Prostate gland (tissue), 2 donors: ENCODE results near the gene SLC17A7. TPM values are rescaled to one million over a fixed set of nuclear protein-coding genes. Genes with fewer than 3 reads are reported as not detected.

Experiments
- DNase-seq: peaks from one replicate; pipeline ENCODE4 v3.0.0-alpha.2; 2019; ENCODE audit warnings: low spot score
- H3K27ac ChIP-seq, 2 donors: fragments of 200-600 bp; sonication (generic); 2 replicates each; pipeline ENCODE4 v1.5.1; 2017 to 2019
- H3K27me3 ChIP-seq: fragments of 200-600 bp; sonication (generic); replicated peaks from 2 replicates; pipeline ENCODE4 v1.5.1; 2019; ENCODE audit not compliant: insufficient read depth
- H3K36me3 ChIP-seq, 2 donors: fragments of 200-600 bp; sonication (generic); 1 replicate in 1 of 2; 2 replicates in 1 of 2; pipeline versions ENCODE4 v1.5.1 to v1.8.1; 2017 to 2019
- H3K4me1 ChIP-seq: fragments of 200-600 bp; sonication (generic); replicated peaks from 2 replicates; pipeline ENCODE4 v1.5.1; 2019
- H3K4me3 ChIP-seq, 2 donors: fragments of 200-600 bp; sonication (generic); 2 replicates each; pipeline ENCODE4 v1.5.1; 2017 to 2019
- H3K9me3 ChIP-seq: fragments of 200-600 bp; sonication (generic); 2 replicates; pipeline ENCODE4 v1.5.1; 2017
- POLR2A ChIP-seq: fragments of 450-650 bp; IDR thresholded peaks from one replicate; pipeline ENCODE4 v1.6.1; 2016; ENCODE audit warnings: antibody characterized with exemption, mild to moderate bottlenecking
- POLR2AphosphoS5 ChIP-seq: sonication (generic); formaldehyde crosslinking; IDR thresholded peaks from one replicate; pipeline ENCODE4 v1.6.1; 2017; ENCODE audit warnings: antibody characterized with exemption
- WGBS: methylation state at CpG from one replicate; pipeline ENCODE4 v1.1.5; 2018; 5-methylcytosine and 5-hydroxymethylcytosine counted together
- intact Hi-C: fragments of 100-400 bp; cut with DNase I; formaldehyde crosslinking; loops from one replicate; pipeline ENCODE4 v1.14.2; 2022
- total RNA-seq, 2 donors: library from RNA; depleted of rRNA; stranded (reverse); fragments of >200 nt; gene quantifications; one replicate each; pipeline ENCODE4 v1.1.0, GENCODE V29; 2016
- TF ChIP-seq, protein P1 (sequence below), 4 experiments: fragments of 200-600 bp in 2 of 4; fragments of 450-650 bp in 2 of 4; sonication (generic) in 2 of 4; IDR thresholded peaks; 1 replicate in 3 of 4; 2 replicates in 1 of 4; pipeline ENCODE4 v1.5.1; 2016 to 2019; ENCODE audit warnings: antibody characterized with exemption in 4 of 4, mild to moderate bottlenecking in 2 of 4, moderate library complexity in 2 of 4

The SLC17A7 gene
- total RNA-seq, 2 donors from 2014 or later, result 0.09 to 0.40 TPM

DNA sequence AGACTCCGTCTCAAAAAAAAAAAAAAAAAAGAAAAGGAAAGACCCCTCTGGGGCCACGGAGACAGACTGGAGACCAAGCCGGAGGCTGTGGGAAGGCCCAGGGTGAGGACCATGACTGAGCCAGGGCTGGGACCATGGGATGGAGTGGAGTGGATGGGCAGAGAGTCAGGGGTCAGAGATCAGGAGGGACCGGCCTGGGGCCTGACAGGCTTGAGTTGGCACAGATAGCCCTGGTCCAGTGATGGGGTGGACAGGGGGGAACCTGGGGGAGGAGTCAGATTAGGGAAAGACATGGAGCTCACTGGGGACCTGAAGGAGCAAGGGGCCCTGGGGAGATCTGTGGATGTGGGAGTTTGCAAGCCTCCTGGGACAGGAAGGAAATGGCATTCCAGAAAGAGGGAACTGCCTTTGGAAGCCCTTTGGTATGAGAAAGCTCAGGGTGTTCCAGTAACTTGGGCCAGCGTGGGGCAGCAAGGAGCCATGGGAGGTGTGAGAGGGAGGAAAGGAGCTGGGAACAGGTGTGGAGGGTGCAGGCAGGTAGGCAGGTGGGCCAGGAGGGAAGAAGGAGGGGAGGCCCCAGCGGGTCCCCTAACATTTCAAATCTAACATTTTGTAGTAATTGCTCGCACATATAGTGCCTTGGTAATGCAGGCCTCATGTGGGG is 39.8 kb upstream of the SLC17A7 start:
- TF ChIP-seq POLR2A, result no peak
- TF ChIP-seq, protein P1, sequence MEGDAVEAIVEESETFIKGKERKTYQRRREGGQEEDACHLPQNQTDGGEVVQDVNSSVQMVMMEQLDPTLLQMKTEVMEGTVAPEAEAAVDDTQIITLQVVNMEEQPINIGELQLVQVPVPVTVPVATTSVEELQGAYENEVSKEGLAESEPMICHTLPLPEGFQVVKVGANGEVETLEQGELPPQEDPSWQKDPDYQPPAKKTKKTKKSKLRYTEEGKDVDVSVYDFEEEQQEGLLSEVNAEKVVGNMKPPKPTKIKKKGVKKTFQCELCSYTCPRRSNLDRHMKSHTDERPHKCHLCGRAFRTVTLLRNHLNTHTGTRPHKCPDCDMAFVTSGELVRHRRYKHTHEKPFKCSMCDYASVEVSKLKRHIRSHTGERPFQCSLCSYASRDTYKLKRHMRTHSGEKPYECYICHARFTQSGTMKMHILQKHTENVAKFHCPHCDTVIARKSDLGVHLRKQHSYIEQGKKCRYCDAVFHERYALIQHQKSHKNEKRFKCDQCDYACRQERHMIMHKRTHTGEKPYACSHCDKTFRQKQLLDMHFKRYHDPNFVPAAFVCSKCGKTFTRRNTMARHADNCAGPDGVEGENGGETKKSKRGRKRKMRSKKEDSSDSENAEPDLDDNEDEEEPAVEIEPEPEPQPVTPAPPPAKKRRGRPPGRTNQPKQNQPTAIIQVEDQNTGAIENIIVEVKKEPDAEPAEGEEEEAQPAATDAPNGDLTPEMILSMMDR (IDR thresholded peaks at IDR 0.05), result no peak
- no peak for TF ChIP-seq POLR2AphosphoS5
- DNase-seq, result no peak
- intact Hi-C loops, result no loop called here
- no peaks in the 10 kb centered on the region for H3K27me3 ChIP-seq
- no peaks in the 10 kb centered on the region for H3K36me3 ChIP-seq
- H3K4me3 ChIP-seq, result no peak overlapping the region
- no peaks in the 10 kb centered on the region for H3K9me3 ChIP-seq
- WGBS, result 85% methylated on average over 7 of the region's 7 CpGs
- H3K27ac ChIP-seq, result no peak overlapping the region
- H3K4me1 ChIP-seq, result no peaks in the 10 kb centered on the region

DNA sequence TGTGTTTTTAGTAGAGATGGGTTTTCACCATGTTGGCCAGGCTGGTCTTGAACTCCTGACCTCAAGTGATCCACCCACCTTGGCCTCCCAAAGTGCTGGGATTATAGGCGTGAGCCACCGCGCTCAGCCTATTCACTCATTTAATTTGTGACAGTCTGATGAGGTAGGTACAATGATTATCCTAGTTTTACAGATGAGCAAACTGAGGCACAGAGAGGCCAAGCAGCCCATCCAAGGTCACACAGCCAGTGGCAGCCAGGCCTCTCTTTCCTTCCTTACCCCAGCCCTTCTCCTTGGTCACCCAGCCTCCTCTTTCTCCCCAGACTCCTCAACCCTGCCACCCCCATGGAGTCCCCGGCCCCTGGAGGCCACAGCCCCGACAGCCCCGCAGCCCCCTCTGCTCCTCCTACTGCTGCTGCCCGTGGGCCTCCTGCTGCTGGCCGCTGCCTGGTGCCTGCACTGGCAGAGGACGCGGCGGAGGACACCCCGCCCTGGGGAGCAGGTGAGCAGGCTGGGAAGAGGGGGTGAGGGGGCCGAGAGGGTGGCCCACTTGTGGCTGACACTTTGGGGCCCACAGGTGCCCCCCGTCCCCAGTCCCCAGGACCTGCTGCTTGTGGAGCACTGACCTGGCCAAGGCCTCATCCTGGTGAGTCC is 38.8 kb upstream of the SLC17A7 start:
- Histone ChIP-seq H3K36me3 (no peaks in the 10 kb centered on the region), H3K27ac (no peak overlapping the region), H3K4me3 (no peak overlapping the region), H3K4me1 (no peaks in the 10 kb centered on the region), H3K27me3 (no peaks in the 10 kb centered on the region), H3K9me3 (no peaks in the 10 kb centered on the region)
- 96% methylated on average over 10 of the region's 14 CpGs for WGBS
- TF ChIP-seq POLR2A (no peak), POLR2AphosphoS5 (no peak)
- TF ChIP-seq, protein P1 (IDR thresholded peaks at IDR 0.05), result no peak
- intact Hi-C loops, result no loop called here
- DNase-seq, result no peak

DNA sequence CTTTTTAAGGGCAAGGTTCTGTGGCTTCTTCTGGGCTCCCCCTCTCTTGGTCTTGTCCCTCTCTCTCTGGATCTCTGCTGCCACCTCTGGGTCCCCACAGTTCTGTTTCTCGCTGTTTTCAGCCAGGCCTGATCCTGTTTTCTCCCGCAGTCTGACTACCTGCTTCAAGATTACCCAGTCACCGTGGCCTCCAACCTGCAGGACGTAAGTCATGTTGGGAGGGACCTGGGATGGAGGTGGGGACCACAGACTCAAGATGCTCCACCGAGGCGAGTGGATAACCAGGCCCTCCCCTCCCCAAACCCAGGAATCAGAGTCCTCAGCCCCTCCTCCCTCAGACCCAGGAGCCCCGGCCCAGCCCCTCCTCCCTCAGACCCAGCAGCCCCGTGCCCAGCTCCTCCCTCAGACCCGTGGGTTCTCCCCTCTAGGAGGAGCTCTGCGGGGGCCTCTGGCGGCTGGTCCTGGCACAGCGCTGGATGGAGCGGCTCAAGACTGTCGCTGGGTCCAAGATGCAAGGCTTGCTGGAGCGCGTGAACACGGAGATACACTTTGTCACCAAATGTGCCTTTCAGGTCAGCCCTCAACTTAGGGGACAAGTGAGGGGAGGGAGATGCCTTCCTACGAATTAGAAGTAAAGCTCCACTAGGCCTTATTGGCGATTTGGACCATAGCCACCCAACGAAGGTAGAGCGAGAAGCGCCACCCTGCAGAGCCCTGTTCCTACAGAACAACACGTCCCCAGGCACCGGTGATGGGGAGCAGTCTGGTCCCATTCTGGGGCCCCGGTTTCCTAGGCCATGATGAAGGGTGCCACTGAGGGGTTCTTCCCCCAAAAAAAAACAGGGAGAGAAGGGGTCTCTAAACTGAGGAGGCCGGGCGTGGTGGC is 34.9 kb upstream of the SLC17A7 start:
- WGBS, result 59% methylated on average over 27 of the region's 27 CpGs
- no peak overlapping the region for H3K4me3 ChIP-seq
- TF ChIP-seq, protein P1 (IDR thresholded peaks at IDR 0.05), result peak in 1 of 4 experiments; percentile 47
- TF ChIP-seq POLR2AphosphoS5, result no peak
- no peaks in the 10 kb centered on the region for H3K27me3 ChIP-seq
- H3K36me3 ChIP-seq, result no peaks in the 10 kb centered on the region
- H3K4me1 ChIP-seq, result no peaks in the 10 kb centered on the region
- no peak overlapping the region for H3K27ac ChIP-seq
- H3K9me3 ChIP-seq, result no peaks in the 10 kb centered on the region
- intact Hi-C loops, result no loop called here
- DNase-seq, result no peak

DNA sequence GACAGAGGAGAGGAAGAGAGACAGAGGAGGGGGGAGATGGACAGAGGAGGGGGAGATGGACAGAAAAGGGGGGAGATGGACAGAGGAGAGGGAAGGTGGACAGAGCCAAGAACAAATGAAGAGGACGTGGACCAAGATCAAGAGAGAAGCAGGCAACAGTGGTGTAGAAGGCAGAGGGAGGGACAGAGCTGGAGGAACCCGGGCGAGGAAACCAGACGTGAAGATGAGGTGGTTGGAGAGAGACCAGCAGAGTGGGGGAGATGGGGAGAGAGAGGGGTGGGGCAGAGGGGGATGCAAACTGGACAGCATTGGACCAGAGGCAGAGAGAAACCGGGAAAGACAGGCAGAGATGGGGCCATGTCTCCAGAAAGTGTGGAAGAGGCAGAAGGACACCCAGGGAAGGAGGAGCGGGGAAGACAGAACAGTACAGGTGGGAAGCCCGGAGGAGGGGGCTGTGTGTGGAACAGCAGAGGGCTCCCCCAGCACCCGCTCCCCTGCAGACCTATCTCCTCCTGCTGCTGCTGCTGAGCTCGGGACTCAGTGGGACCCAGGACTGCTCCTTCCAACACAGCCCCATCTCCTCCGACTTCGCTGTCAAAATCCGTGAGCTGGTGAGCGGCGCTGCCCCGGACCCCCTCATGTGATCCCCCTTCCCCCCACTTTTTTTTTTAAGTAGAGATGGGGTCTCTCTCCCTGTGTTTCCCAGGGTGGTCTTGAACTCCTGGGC is 34.0 kb upstream of the SLC17A7 start:
- TF ChIP-seq POLR2AphosphoS5 (no peak), POLR2A (no peak)
- TF ChIP-seq, protein P1 (IDR thresholded peaks at IDR 0.05), result no peak
- H3K36me3 ChIP-seq, result no peaks in the 10 kb centered on the region
- intact Hi-C loops, result no loop called here
- no peaks in the 10 kb centered on the region for H3K9me3 ChIP-seq
- no peak overlapping the region for H3K4me3 ChIP-seq
- no peak for DNase-seq
- H3K27ac ChIP-seq, result peak overlapping the region in 1 of 2 donors; percentile 33
- no peaks in the 10 kb centered on the region for H3K27me3 ChIP-seq
- 70% methylated on average over 15 of the region's 15 CpGs for WGBS
- no peaks in the 10 kb centered on the region for H3K4me1 ChIP-seq
